ENCODE data around the gene VPS45.

Gene VPS45

GRCh38 chr1:150148837-150149270 is 81.3 kb downstream of the VPS45 start:
- peak overlapping the region; percentile 70 to 88 for H3K27ac ChIP-seq (ENCODE audit: insufficient read depth in 1 of 2, low read depth in 1 of 2, low read length in 2 of 2, poor library complexity in 1 of 2, severe bottlenecking in 2 of 2)
- WGBS (ENCODE audit: insufficient coverage): 20% methylated on average over 5 of the region's 8 CpGs
- no peaks in the 10 kb centered on the region for H3K9me3 ChIP-seq (ENCODE audit: control extremely low read depth in 1 of 5, control insufficient read depth in 4 of 5, insufficient read depth in 2 of 5, low read depth in 1 of 5, low read length in 4 of 5)
- POLR2A ChIA-PET: interaction anchor here (0.7 to 4.6 kb wide), 2 partner anchors 12 to 16 kb away, joined by 4 to 49 read pairs; no protein-coding TSS in a partner anchor
- peaks cover 26 to 73% (median 52%) of the 10 kb centered on the region in 4 experiments for H3K4me1 ChIP-seq (ENCODE audit: control extremely low read depth in 1 of 4, control insufficient read depth in 4 of 4, insufficient read depth in 4 of 4, low read length in 3 of 4)
- peaks cover 4 to 18% (median 10%) of the 10 kb centered on the region in 4 experiments for H3K36me3 ChIP-seq (ENCODE audit: control insufficient read depth in 4 of 4, insufficient read depth in 4 of 4, low read length in 3 of 4)
- peak overlapping the region; percentile 69 to 95 (median 84) for H3K4me3 ChIP-seq (ENCODE audit: control insufficient read depth in 1 of 7, extremely low read depth in 1 of 7, insufficient read depth in 4 of 7, low read depth in 2 of 7, low read length in 6 of 7)
- DNase-seq: peak in 1 of 3 donors; percentile 10
- no peaks in the 10 kb centered on the region for H3K27me3 ChIP-seq (replicated peaks in 2 of 5; ENCODE audit: control insufficient read depth in 4 of 5, insufficient read depth in 5 of 5, low read length in 4 of 5)
- CTCF ChIA-PET: interaction anchor here (0.7 to 1.9 kb wide), 5 partner anchors 13 to 76 kb away, joined by 3 to 7 read pairs (median 3); no protein-coding TSS in a partner anchor

GRCh38 chr1:150149271-150150132 is 81.9 kb downstream of the VPS45 start, which contains the start of gene PLEKHO1:
PLEKHO1 (plus strand) TSS chr1:150149916; CDS start chr1:150150258, 342 bp downstream.
- peaks cover 7 to 24% (median 16%) of the 10 kb centered on the region in 4 experiments for H3K36me3 ChIP-seq (ENCODE audit: control insufficient read depth in 4 of 4, insufficient read depth in 4 of 4, low read length in 3 of 4)
- POLR2A ChIA-PET: interaction anchor here (0.6 to 4.6 kb wide), 6 partner anchors 11 to 47 kb away, joined by 3 to 49 read pairs (median 3); no protein-coding TSS in a partner anchor
- H3K4me1 ChIP-seq (ENCODE audit: control extremely low read depth in 1 of 4, control insufficient read depth in 4 of 4, insufficient read depth in 4 of 4, low read length in 3 of 4): peaks cover 25 to 67% (median 46%) of the 10 kb centered on the region in 4 experiments
- no peaks in the 10 kb centered on the region for H3K9me3 ChIP-seq (ENCODE audit: control extremely low read depth in 1 of 5, control insufficient read depth in 4 of 5, insufficient read depth in 2 of 5, low read depth in 1 of 5, low read length in 4 of 5)
- H3K4me3 ChIP-seq (ENCODE audit: control insufficient read depth in 1 of 7, extremely low read depth in 1 of 7, insufficient read depth in 4 of 7, low read depth in 2 of 7, low read length in 6 of 7): peak within 1 kb of the TSS; percentile 69 to 95 (median 84)
- CTCF ChIA-PET: interaction anchor here (1.0 to 4.4 kb wide), 7 partner anchors 12 to 77 kb away, joined by 3 to 39 read pairs (median 3); no protein-coding TSS in a partner anchor
- peak; percentile 85 to 93 (median 90) for DNase-seq
- WGBS (ENCODE audit: insufficient coverage): under 1% methylated on average over 65 of the region's 89 CpGs
- H3K27me3 ChIP-seq (replicated peaks in 2 of 5; ENCODE audit: control insufficient read depth in 4 of 5, insufficient read depth in 5 of 5, low read length in 4 of 5): no peaks in the 10 kb centered on the region
- H3K27ac ChIP-seq (ENCODE audit: insufficient read depth in 1 of 2, low read depth in 1 of 2, low read length in 2 of 2, poor library complexity in 1 of 2, severe bottlenecking in 2 of 2): peak within 1 kb of the TSS; percentile 73 to 88

- peak overlapping the region; percentile 69 to 95 (median 84) for H3K4me3 ChIP-seq (ENCODE audit: control insufficient read depth in 1 of 7, extremely low read depth in 1 of 7, insufficient read depth in 4 of 7, low read depth in 2 of 7, low read length in 6 of 7)
- POLR2A ChIA-PET: interaction anchor here (0.6 to 4.6 kb wide), 5 partner anchors 10 to 78 kb away, joined by 3 to 49 read pairs (median 3); no protein-coding TSS in a partner anchor
- H3K27me3 ChIP-seq (replicated peaks in 2 of 5; ENCODE audit: control insufficient read depth in 4 of 5, insufficient read depth in 5 of 5, low read length in 4 of 5): no peaks in the 10 kb centered on the region
- peaks cover 9 to 31% (median 23%) of the 10 kb centered on the region in 4 experiments for H3K36me3 ChIP-seq (ENCODE audit: control insufficient read depth in 4 of 4, insufficient read depth in 4 of 4, low read length in 3 of 4)
- CTCF ChIA-PET: interaction anchor here (1.0 to 4.4 kb wide), 9 partner anchors 11 to 78 kb away, joined by 3 to 39 read pairs (median 6); no protein-coding TSS in a partner anchor
- peak in 1 of 3 donors; percentile 29 for DNase-seq
- no peaks in the 10 kb centered on the region for H3K9me3 ChIP-seq (ENCODE audit: control extremely low read depth in 1 of 5, control insufficient read depth in 4 of 5, insufficient read depth in 2 of 5, low read depth in 1 of 5, low read length in 4 of 5)
- H3K27ac ChIP-seq (ENCODE audit: insufficient read depth in 1 of 2, low read depth in 1 of 2, low read length in 2 of 2, poor library complexity in 1 of 2, severe bottlenecking in 2 of 2): peak overlapping the region; percentile 73 to 87
- peaks cover 22 to 58% (median 40%) of the 10 kb centered on the region in 4 experiments for H3K4me1 ChIP-seq (ENCODE audit: control extremely low read depth in 1 of 4, control insufficient read depth in 4 of 4, insufficient read depth in 4 of 4, low read length in 3 of 4)
- 0% methylated on average over 76 of the region's 114 CpGs for WGBS (ENCODE audit: insufficient coverage)
Measured at GRCh38 chr1:150150133-150151021, 82.8 kb downstream of the VPS45 start.

- Histone ChIP-seq H3K27ac (ENCODE audit: insufficient read depth in 1 of 2, low read depth in 1 of 2, low read length in 2 of 2, poor library complexity in 1 of 2, severe bottlenecking in 2 of 2) (peak overlapping the region; percentile 73 to 87), H3K4me1 (ENCODE audit: control extremely low read depth in 1 of 4, control insufficient read depth in 4 of 4, insufficient read depth in 4 of 4, low read length in 3 of 4) (peaks cover 21 to 54% (median 39%) of the 10 kb centered on the region in 4 experiments), H3K9me3 (ENCODE audit: control extremely low read depth in 1 of 5, control insufficient read depth in 4 of 5, insufficient read depth in 2 of 5, low read depth in 1 of 5, low read length in 4 of 5) (no peaks in the 10 kb centered on the region), H3K27me3 (replicated peaks in 2 of 5; ENCODE audit: control insufficient read depth in 4 of 5, insufficient read depth in 5 of 5, low read length in 4 of 5) (no peaks in the 10 kb centered on the region), H3K36me3 (ENCODE audit: control insufficient read depth in 4 of 4, insufficient read depth in 4 of 4, low read length in 3 of 4) (peaks cover 10 to 43% (median 28%) of the 10 kb centered on the region in 4 experiments), H3K4me3 (ENCODE audit: control insufficient read depth in 1 of 7, extremely low read depth in 1 of 7, insufficient read depth in 4 of 7, low read depth in 2 of 7, low read length in 6 of 7) (peak overlapping the region; percentile 69 to 95 (median 84))
- CTCF ChIA-PET: interaction anchor here (0.6 to 4.4 kb wide), 9 partner anchors 10 to 78 kb away, joined by 3 to 39 read pairs (median 3); no protein-coding TSS in a partner anchor
- WGBS (ENCODE audit: insufficient coverage): 9% methylated on average over 9 of the region's 15 CpGs
- DNase-seq: peak; percentile 45 to 80 (median 72)
- POLR2A ChIA-PET: interaction anchor here (0.6 to 4.6 kb wide), 6 partner anchors 9 to 1757 kb away, joined by 3 to 49 read pairs (median 6); no protein-coding TSS in a partner anchor
Measured at GRCh38 chr1:150151291-150152181, 84.0 kb downstream of the VPS45 start.

GRCh38 chr1:150152182-150152536 is 84.6 kb downstream of the VPS45 start:
- Histone ChIP-seq H3K4me1 (ENCODE audit: control extremely low read depth in 1 of 4, control insufficient read depth in 4 of 4, insufficient read depth in 4 of 4, low read length in 3 of 4) (peaks cover 15 to 48% (median 35%) of the 10 kb centered on the region in 4 experiments), H3K4me3 (ENCODE audit: control insufficient read depth in 1 of 7, extremely low read depth in 1 of 7, insufficient read depth in 4 of 7, low read depth in 2 of 7, low read length in 6 of 7) (peak overlapping the region in 5 of 7 experiments; percentile 76 to 95 (median 84)), H3K9me3 (ENCODE audit: control extremely low read depth in 1 of 5, control insufficient read depth in 4 of 5, insufficient read depth in 2 of 5, low read depth in 1 of 5, low read length in 4 of 5) (no peaks in the 10 kb centered on the region), H3K36me3 (ENCODE audit: control insufficient read depth in 4 of 4, insufficient read depth in 4 of 4, low read length in 3 of 4) (peaks cover 11 to 49% (median 34%) of the 10 kb centered on the region in 4 experiments), H3K27me3 (replicated peaks in 2 of 5; ENCODE audit: control insufficient read depth in 4 of 5, insufficient read depth in 5 of 5, low read length in 4 of 5) (no peaks in the 10 kb centered on the region), H3K27ac (ENCODE audit: insufficient read depth in 1 of 2, low read depth in 1 of 2, low read length in 2 of 2, poor library complexity in 1 of 2, severe bottlenecking in 2 of 2) (peak overlapping the region in 1 of 2 experiments; percentile 87)
- ChIA-PET CTCF (interaction anchor here (1.1 to 4.4 kb wide), 6 partner anchors 10 to 79 kb away, joined by 3 to 39 read pairs (median 8); no protein-coding TSS in a partner anchor), POLR2A (interaction anchor here (0.6 to 4.6 kb wide), 5 partner anchors 8 to 1757 kb away, joined by 3 to 49 read pairs (median 10); no protein-coding TSS in a partner anchor)
- peak in 1 of 3 donors; percentile 8 for DNase-seq
- 93% methylated on average over 2 of the region's 2 CpGs for WGBS (ENCODE audit: insufficient coverage)
